IgD-negative memory B cell (primary cell): ENCODE data around the gene THAP2. TPM values are rescaled to one million over a fixed set of nuclear protein-coding genes. Genes with fewer than 3 reads are reported as not detected.
A peak's percentile ranks its signal among the peaks of the same experiment; 100 is the strongest.

Source experiments
- H3K27ac Mint-ChIP-seq, 3 donors: one replicate each; pipeline ENCODE4 v1.8.0; 2020 to 2022; ENCODE audit warnings: mild to moderate bottlenecking in 3 of 3, mixed read lengths in 3 of 3, moderate library complexity in 1 of 3
- H3K27me3 Mint-ChIP-seq: one replicate; pipeline ENCODE4 v1.8.0; 2021; ENCODE audit warnings: mixed read lengths
- H3K36me3 Mint-ChIP-seq: one replicate; pipeline ENCODE4 v1.8.0; 2020; ENCODE audit warnings: mild to moderate bottlenecking, mixed read lengths
- H3K4me1 Mint-ChIP-seq, 3 donors: one replicate each; pipeline ENCODE4 v1.8.0; 2020 to 2022; ENCODE audit warnings: mixed read lengths in 3 of 3, mild to moderate bottlenecking in 1 of 3
- H3K4me3 Mint-ChIP-seq, 4 donors: one replicate each; pipeline ENCODE4 v1.8.0; 2020 to 2022; ENCODE audit warnings: mild to moderate bottlenecking in 4 of 4, mixed read lengths in 4 of 4, moderate library complexity in 3 of 4
- H3K9me3 Mint-ChIP-seq, 3 donors: one replicate each; pipeline ENCODE4 v1.8.0; 2020 to 2021; ENCODE audit warnings: mixed read lengths in 3 of 3, mild to moderate bottlenecking in 1 of 3
- polyA plus RNA-seq: library from polyadenylated mRNA; unstranded; fragments of 300-500 nt; fragmentation: Illumina TruSeq; gene quantifications from one replicate; pipeline ENCODE4 v1.2.3, GENCODE V29; 2021

THAP2 gene
- polyA plus RNA-seq: 11.1 TPM

- no peaks in the 10 kb centered on the region for H3K27me3 Mint-ChIP-seq
- H3K36me3 Mint-ChIP-seq: no peaks in the 10 kb centered on the region
- H3K4me3 Mint-ChIP-seq: peak within 1 kb of the TSS; percentile 96 to 99 (median 98)
- H3K27ac Mint-ChIP-seq: peak within 1 kb of the TSS; percentile 91 to 100 (median 93)
- H3K4me1 Mint-ChIP-seq: peaks cover 25 to 32% (median 29%) of the 10 kb centered on the region in 3 donors
- H3K9me3 Mint-ChIP-seq: no peaks in the 10 kb centered on the region
These were observed at the start of gene THAP2, which contains the start of gene ZFC3H1 for GRCh38 chr12:71663561-71664410. THAP2 (plus strand) TSS chr12:71664301; CDS start chr12:71664510, 209 bp downstream. ZFC3H1 (minus strand) TSS chr12:71663848; CDS start chr12:71663610, 238 bp downstream.

DNA sequence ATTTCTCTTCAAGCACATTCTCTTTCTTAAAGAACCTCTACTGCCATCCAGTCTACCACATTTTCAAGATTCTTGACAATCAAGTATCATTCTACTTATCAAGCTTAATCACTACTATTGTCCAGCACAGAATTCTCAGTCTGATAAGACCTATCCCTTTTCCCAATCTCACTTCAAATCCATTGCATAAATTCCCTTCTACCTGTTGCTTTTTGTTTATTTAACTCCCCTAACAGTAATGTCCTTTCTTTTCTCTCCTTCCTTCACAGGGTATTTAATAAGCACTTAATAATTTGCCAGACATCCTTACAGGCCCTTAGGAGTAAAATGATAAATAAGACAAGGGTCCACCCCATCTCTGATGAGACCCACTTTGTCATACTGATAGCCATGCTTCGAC, 42.2 kb upstream of the THAP2 start:
- H3K27me3 Mint-ChIP-seq: no peaks in the 10 kb centered on the region
- peaks cover 6 to 27% (median 18%) of the 10 kb centered on the region in 3 donors for H3K4me1 Mint-ChIP-seq
- peaks cover 3% of the 10 kb centered on the region for H3K36me3 Mint-ChIP-seq
- H3K27ac Mint-ChIP-seq: no peak overlapping the region
- no peaks in the 10 kb centered on the region for H3K9me3 Mint-ChIP-seq
- no peak overlapping the region for H3K4me3 Mint-ChIP-seq

DNA sequence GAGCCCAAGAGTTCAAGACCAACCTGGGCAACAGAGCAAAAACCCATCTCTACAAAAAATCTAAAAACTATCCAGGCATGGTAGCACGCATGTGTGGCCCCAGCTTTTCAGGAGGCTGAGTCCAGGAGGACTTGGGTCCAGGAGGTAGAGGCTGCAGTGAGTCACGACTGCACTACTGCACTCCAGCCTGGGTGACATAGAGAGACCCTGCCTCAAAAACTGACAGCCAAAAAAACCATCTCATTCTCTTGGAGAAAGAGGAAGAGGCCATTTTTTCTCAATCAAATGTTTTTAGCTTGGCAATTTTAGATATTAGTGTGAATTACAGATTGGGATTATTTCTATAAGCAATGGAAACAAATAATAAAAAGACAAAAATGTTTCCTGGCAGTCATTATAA, 38.6 kb upstream of the THAP2 start:
- Mint-ChIP-seq H3K4me1 (peaks cover 6 to 27% (median 18%) of the 10 kb centered on the region in 3 donors), H3K36me3 (peaks cover 4% of the 10 kb centered on the region), H3K27ac (no peak overlapping the region), H3K27me3 (no peaks in the 10 kb centered on the region), H3K9me3 (no peaks in the 10 kb centered on the region), H3K4me3 (no peak overlapping the region)

DNA sequence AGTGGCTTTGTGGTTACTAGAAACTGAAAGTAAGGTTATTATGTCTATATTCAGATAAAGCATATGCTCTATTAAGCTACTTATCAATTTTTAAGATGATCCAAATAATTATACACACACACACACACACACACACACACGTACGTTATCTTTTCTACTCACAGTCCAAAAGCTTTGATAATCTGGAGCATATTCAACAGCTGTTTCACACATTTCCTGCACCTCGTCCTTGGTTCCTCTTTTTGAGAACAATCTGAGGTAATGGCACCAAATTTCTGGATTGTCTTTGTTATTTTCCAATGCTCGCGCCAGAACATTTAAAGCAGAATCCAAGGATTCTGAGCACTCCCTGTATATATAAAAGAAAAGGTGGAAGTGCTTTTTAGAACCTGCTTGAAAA, 38.0 kb upstream of the THAP2 start:
- Mint-ChIP-seq H3K4me1 (peaks cover 6 to 20% (median 16%) of the 10 kb centered on the region in 3 donors), H3K9me3 (no peaks in the 10 kb centered on the region), H3K27me3 (no peaks in the 10 kb centered on the region), H3K27ac (peak overlapping the region; percentile 1 to 74 (median 35)), H3K36me3 (peaks cover 4% of the 10 kb centered on the region), H3K4me3 (no peak overlapping the region)

DNA sequence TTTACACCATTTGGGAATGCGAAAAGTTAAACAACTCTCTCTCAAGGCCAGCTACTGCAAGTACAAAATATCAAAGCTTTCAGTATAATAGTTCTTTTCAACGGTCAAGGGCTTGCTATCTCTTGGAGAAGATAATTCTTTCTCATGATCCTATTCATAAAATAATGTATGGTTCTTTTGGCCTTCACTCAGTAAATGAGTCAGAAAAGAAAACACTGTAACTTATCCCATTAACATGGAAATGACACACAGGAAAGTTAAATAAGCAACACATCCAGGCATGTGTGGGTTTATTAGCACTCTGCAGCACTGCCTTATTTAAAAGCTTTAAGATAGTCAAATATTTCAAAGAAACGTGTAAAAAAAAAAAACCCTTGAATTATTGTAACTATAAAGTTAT, 37.3 kb upstream of the THAP2 start:
- H3K27ac Mint-ChIP-seq: peak overlapping the region in 1 of 3 donors; percentile 35
- no peak overlapping the region for H3K4me3 Mint-ChIP-seq
- H3K4me1 Mint-ChIP-seq: peaks cover 6 to 15% (median 12%) of the 10 kb centered on the region in 3 donors
- H3K36me3 Mint-ChIP-seq: peaks cover 4% of the 10 kb centered on the region
- no peaks in the 10 kb centered on the region for H3K9me3 Mint-ChIP-seq
- H3K27me3 Mint-ChIP-seq: no peaks in the 10 kb centered on the region

- Mint-ChIP-seq H3K9me3 (no peaks in the 10 kb centered on the region), H3K4me1 (peaks cover 5 to 11% (median 10%) of the 10 kb centered on the region in 3 donors), H3K27ac (peak overlapping the region in 2 of 3 donors; percentile 23 to 39), H3K27me3 (no peaks in the 10 kb centered on the region), H3K36me3 (peaks cover 4% of the 10 kb centered on the region), H3K4me3 (no peak overlapping the region)
These were observed 36.6 kb upstream of the THAP2 start for GRCh38 chr12:71627438-71628002.

DNA sequence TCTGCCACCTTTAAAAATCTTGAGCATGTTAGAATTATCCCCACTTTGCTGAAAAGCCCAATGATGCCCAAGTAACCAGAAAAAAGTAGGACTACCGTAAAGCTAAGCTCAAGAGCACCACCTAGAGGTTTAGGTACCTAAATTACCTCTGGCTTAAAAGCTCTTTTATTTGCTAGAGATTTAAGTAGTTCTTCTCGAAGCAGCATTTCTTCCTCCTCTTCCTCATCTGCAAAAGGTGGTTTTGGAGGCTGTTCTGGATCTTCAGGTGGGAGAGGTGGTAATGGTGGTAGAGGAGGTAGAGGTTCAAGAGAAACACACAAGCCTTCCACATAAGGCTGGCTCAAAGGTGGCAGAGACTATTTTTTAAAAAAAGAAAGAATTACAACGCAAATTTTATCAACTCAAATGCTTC, 27.4 kb upstream of the THAP2 start:
- H3K4me3 Mint-ChIP-seq: no peak overlapping the region
- H3K27me3 Mint-ChIP-seq: no peaks in the 10 kb centered on the region
- H3K9me3 Mint-ChIP-seq: no peaks in the 10 kb centered on the region
- H3K36me3 Mint-ChIP-seq: peaks cover 2% of the 10 kb centered on the region
- peak overlapping the region in 1 of 3 donors; percentile 8 for H3K27ac Mint-ChIP-seq
- H3K4me1 Mint-ChIP-seq: peaks cover 5 to 8% (median 6%) of the 10 kb centered on the region in 3 donors

DNA sequence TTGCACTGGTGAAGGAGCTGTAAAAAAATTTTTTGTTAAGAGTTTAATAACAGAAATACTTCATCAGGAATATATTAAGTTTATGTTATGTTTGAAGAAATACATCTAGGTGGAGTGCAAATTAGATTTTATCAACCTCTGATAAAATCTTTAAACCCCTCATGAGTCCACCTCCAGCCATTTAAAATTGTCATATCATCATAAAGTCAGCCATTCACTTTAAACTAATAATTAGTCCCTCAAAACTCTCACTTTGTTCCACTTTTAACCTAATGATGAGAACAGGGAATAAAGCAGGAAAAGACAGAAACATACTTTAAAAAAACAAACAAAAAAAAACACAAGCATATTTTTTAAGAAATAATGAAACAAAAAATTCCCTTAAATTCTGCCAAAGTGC, 25.6 kb upstream of the THAP2 start:
- H3K27ac Mint-ChIP-seq: no peak overlapping the region
- H3K36me3 Mint-ChIP-seq: peaks cover 4% of the 10 kb centered on the region
- H3K4me3 Mint-ChIP-seq: no peak overlapping the region
- H3K9me3 Mint-ChIP-seq: no peaks in the 10 kb centered on the region
- peaks cover 5 to 8% (median 6%) of the 10 kb centered on the region in 3 donors for H3K4me1 Mint-ChIP-seq
- H3K27me3 Mint-ChIP-seq: no peaks in the 10 kb centered on the region

DNA sequence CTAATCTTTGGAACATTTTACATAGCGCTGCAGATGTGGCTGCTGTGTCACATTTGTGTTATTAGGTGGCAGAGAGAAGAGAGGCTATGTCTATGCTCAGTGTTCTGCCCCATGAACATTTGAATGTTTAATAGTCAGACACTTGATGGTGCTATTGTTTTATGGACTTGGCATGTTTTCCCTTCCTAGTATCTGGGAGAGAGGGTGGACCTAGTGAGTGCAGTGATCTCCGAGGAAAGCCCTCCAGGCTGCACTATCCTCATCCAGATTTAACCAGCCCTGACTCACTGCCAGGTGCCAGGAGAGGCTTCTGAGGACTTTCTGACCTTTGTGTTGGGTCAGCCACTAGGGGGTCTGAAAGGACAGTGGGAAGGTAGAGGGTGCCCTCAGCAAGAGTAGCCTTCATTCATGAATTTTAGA, 24.8 kb upstream of the THAP2 start:
- Mint-ChIP-seq H3K9me3 (no peaks in the 10 kb centered on the region), H3K27ac (peak overlapping the region in 2 of 3 donors; percentile 23 to 27), H3K4me3 (no peak overlapping the region), H3K4me1 (peaks cover 5 to 8% (median 6%) of the 10 kb centered on the region in 3 donors), H3K27me3 (no peaks in the 10 kb centered on the region), H3K36me3 (peaks cover 11% of the 10 kb centered on the region)

DNA sequence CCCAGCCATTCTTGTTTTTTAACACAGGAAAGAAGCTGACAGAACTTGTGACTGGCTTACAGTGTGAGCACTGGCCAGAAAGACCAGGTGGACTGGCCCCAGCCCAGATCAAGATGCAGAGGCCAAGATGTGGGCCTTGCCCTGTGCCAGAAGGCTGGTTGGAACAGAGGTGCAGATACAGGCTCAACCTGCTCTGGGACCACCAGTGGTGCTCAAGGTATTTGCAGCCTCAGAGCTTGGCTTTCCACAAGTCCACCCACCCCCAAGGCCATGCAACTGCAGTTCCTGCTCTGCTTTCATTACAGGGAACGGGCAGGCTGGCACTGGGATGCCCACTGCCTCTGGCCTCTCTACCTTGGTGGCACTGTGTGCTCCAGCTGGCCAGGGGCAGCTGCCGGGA, 23.8 kb upstream of the THAP2 start:
- Mint-ChIP-seq H3K4me1 (peaks cover 7 to 10% (median 10%) of the 10 kb centered on the region in 3 donors), H3K36me3 (peaks cover 13% of the 10 kb centered on the region), H3K27ac (no peak overlapping the region), H3K4me3 (no peak overlapping the region), H3K27me3 (no peaks in the 10 kb centered on the region), H3K9me3 (no peaks in the 10 kb centered on the region)

GRCh38 chr12:71641390-71641789, 22.7 kb upstream of the THAP2 start:
- H3K36me3 Mint-ChIP-seq: peaks cover 13% of the 10 kb centered on the region
- no peaks in the 10 kb centered on the region for H3K27me3 Mint-ChIP-seq
- no peak overlapping the region for H3K4me3 Mint-ChIP-seq
- no peaks in the 10 kb centered on the region for H3K9me3 Mint-ChIP-seq
- H3K27ac Mint-ChIP-seq: peak overlapping the region in 1 of 3 donors; percentile 3
- peaks cover 9 to 11% (median 10%) of the 10 kb centered on the region in 3 donors for H3K4me1 Mint-ChIP-seq

DNA sequence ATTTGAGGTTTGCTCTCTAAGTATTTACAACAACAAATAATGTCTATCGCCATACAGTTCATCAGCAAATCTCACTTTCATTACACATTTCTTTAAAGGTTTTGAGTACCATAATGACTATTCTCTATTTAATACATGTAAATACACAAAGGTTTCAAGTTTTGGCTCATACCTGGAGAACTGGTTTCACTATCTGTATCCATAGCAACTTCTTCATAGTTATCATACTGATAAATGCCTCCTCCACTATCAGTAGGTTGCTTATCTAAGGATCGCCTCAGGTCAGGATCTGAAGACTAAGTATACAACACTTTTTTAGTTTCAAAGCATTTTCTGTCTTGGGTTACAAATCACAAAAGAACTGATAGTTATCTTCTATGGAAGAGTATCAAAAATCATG, 21.8 kb upstream of the THAP2 start:
- Mint-ChIP-seq H3K27me3 (no peaks in the 10 kb centered on the region), H3K27ac (no peak overlapping the region), H3K9me3 (no peaks in the 10 kb centered on the region), H3K4me1 (peaks cover 5 to 7% (median 5%) of the 10 kb centered on the region in 3 donors), H3K4me3 (no peak overlapping the region), H3K36me3 (peaks cover 10% of the 10 kb centered on the region)

- H3K27ac Mint-ChIP-seq: peak overlapping the region in 2 of 3 donors; percentile 37 to 71
- H3K4me1 Mint-ChIP-seq: peaks cover 2 to 9% (median 5%) of the 10 kb centered on the region in 3 donors
- no peak overlapping the region for H3K4me3 Mint-ChIP-seq
- no peaks in the 10 kb centered on the region for H3K27me3 Mint-ChIP-seq
- no peaks in the 10 kb centered on the region for H3K9me3 Mint-ChIP-seq
- H3K36me3 Mint-ChIP-seq: peaks cover 10% of the 10 kb centered on the region
These were observed 18.8 kb upstream of the THAP2 start for GRCh38 chr12:71645268-71645667.

DNA sequence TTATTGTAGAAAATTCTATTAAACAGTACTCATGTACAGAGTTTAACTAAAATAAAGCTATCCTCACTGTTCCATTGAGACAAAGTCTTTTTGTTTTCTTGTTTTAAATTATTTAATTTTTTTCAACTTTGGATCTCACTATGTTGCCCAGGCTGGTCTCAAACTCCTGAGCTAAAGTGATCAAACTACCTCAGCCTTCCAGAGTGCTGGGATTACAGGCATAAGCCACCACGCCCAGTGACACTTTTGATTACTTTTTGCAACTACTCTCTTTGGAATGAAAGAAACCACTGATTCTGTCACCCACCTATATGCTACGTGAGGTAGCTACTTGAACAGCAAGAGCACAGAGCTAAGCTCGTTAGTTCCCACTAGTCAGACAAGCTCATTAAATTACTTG, 17.6 kb upstream of the THAP2 start:
- no peaks in the 10 kb centered on the region for H3K9me3 Mint-ChIP-seq
- no peaks in the 10 kb centered on the region for H3K27me3 Mint-ChIP-seq
- peaks cover 5 to 9% (median 5%) of the 10 kb centered on the region in 3 donors for H3K4me1 Mint-ChIP-seq
- no peak overlapping the region for H3K27ac Mint-ChIP-seq
- H3K36me3 Mint-ChIP-seq: peaks cover 10% of the 10 kb centered on the region
- H3K4me3 Mint-ChIP-seq: no peak overlapping the region

- Mint-ChIP-seq H3K36me3 (peaks cover 8% of the 10 kb centered on the region), H3K27me3 (no peaks in the 10 kb centered on the region), H3K4me3 (peak overlapping the region in 2 of 4 donors; percentile 23 to 71), H3K27ac (no peak overlapping the region), H3K4me1 (peaks cover 5 to 9% (median 5%) of the 10 kb centered on the region in 3 donors), H3K9me3 (no peaks in the 10 kb centered on the region)
These were observed 15.6 kb upstream of the THAP2 start for GRCh38 chr12:71648537-71648936.
